ENCODE measurements around the gene TRPM3. TPM values are rescaled to one million over a fixed set of nuclear protein-coding genes. Genes with fewer than 3 reads are reported as not detected.
A peak's percentile ranks its signal among the peaks of the same experiment; 100 is the strongest.

The TRPM3 gene
- total RNA-seq, 1 donor from 2014 or later, result 0.35 TPM

DNA sequence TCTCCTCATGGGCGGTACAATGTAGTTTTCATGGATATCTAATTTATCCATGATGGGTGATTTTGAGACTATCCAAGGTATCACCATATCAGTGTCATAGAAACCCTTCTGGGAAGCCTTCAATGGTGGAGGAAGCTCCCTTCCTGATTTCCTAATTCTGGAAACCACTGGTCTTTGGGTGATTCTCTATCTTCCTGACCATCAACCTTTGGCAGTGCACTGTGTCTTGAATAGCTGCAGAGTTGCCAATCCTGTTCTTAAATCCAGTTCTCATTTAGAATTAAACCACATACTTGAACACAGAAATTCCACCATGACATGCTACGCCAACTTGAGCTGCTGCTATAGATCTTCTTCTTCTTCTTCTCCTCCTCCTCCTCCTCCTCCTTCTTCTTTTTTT is 545.3 kb downstream of the TRPM3 start:
- intact Hi-C loops (cut with DNase I), result loop anchor here (10.0 kb wide), 1 partner anchor 51 kb away; no protein-coding TSS in a partner anchor
- H3K9me3 ChIP-seq, result no peaks in the 10 kb centered on the region
- H3K4me1 ChIP-seq, result peaks cover 15% of the 10 kb centered on the region
- no peaks in the 10 kb centered on the region for H3K27me3 ChIP-seq
- H3K27ac ChIP-seq, result no peak overlapping the region
- no peaks in the 10 kb centered on the region for H3K36me3 ChIP-seq
- DNase-seq, result no peak
- TF ChIP-seq, protein P1, sequence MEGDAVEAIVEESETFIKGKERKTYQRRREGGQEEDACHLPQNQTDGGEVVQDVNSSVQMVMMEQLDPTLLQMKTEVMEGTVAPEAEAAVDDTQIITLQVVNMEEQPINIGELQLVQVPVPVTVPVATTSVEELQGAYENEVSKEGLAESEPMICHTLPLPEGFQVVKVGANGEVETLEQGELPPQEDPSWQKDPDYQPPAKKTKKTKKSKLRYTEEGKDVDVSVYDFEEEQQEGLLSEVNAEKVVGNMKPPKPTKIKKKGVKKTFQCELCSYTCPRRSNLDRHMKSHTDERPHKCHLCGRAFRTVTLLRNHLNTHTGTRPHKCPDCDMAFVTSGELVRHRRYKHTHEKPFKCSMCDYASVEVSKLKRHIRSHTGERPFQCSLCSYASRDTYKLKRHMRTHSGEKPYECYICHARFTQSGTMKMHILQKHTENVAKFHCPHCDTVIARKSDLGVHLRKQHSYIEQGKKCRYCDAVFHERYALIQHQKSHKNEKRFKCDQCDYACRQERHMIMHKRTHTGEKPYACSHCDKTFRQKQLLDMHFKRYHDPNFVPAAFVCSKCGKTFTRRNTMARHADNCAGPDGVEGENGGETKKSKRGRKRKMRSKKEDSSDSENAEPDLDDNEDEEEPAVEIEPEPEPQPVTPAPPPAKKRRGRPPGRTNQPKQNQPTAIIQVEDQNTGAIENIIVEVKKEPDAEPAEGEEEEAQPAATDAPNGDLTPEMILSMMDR (IDR thresholded peaks at IDR 0.05), result no peak
- H3K4me3 ChIP-seq, result no peak overlapping the region
- ATAC-seq, result no peak

DNA sequence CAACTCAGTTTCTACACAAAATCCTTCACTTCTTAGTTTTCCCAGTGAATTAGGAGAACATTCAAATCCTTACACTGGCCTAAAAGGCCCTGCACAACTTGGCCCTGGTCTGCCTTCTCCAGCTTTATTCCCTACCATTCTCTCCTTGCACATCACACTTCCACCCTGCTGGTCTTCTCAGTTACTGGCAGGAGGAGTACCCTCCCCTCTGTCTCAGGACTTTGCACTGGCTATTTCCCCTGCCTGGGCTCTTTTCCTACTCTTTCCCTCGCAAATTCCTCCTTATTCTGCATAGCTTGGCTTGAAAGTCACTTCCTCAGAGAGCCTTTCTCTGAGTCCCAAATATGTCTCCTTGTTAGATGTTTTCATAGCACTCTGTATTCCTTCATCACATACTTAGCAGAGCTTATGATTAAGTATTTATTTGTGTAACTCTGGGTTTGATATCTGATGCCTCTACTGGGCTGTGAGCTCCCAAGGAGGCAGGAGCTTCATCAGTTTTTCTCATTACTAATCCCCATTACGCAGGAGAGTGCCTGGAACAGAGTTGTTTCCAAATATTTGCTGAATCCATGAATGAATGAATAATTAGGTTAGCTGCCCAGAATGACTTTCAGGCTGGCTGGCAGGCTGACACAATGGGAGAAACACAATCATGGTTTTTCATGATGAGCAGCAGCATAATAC is 547.1 kb downstream of the TRPM3 start:
- no peak overlapping the region for H3K4me3 ChIP-seq
- no peaks in the 10 kb centered on the region for H3K9me3 ChIP-seq
- ATAC-seq (no peak), DNase-seq (no peak)
- H3K27ac ChIP-seq, result peak overlapping the region; percentile 43
- no peaks in the 10 kb centered on the region for H3K36me3 ChIP-seq
- peaks cover 11% of the 10 kb centered on the region for H3K4me1 ChIP-seq
- intact Hi-C loops (cut with DNase I), result loop anchor here (10.0 kb wide), 1 partner anchor 49 kb away; no protein-coding TSS in a partner anchor
- no peaks in the 10 kb centered on the region for H3K27me3 ChIP-seq
- TF ChIP-seq, protein P1 (IDR thresholded peaks at IDR 0.05), result no peak

DNA sequence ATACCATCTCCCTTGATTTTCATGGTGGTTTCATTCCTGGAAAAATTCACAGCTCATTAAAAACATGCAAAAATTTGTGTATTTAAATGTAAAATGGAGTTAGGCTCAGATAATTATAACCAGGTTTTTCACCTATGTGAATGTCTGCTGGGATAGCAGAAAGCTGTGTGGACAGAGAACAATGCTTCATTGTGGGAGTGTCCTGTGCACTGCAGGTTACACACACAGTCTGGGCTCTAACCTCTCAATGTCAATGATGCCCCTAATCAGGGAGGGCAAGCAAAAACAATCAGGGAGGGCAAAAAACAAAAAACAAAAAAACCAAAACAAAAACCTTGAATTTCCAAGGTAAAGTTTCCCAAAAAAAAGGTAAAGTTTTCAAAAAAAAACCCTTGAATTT is 548.1 kb downstream of the TRPM3 start:
- H3K4me1 ChIP-seq, result peaks cover 11% of the 10 kb centered on the region
- intact Hi-C loops (cut with DNase I), result loop anchor here (10.0 kb wide), 1 partner anchor 49 kb away; no protein-coding TSS in a partner anchor
- ATAC-seq, result no peak
- no peak overlapping the region for H3K27ac ChIP-seq
- no peaks in the 10 kb centered on the region for H3K27me3 ChIP-seq
- TF ChIP-seq, protein P1 (IDR thresholded peaks at IDR 0.05), result no peak
- DNase-seq, result no peak
- no peaks in the 10 kb centered on the region for H3K9me3 ChIP-seq
- no peak overlapping the region for H3K4me3 ChIP-seq
- no peaks in the 10 kb centered on the region for H3K36me3 ChIP-seq

DNA sequence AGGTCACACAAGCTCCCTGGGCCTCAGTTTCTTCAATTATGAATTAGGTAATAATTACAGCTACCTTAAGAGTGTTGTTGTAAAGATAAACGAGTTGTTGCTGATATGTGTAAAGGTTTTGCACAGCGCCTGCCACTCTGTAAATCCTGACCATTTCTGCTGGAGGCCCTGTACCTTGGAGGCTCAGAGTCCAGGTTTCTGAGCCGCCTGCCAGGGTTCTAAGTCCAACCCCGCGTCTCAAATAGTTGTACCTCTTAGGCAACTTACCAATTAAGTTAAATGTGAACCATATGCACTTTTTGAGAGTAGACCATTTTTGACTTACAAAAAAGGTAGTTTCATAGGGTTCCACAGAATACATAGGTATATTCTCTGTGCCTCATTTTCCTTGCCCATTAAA is 550.2 kb downstream of the TRPM3 start:
- no peak overlapping the region for H3K27ac ChIP-seq
- no peak for ATAC-seq
- peaks cover 7% of the 10 kb centered on the region for H3K4me1 ChIP-seq
- intact Hi-C loops (cut with DNase I), result loop anchor here (10.0 kb wide), 1 partner anchor 46 kb away; no protein-coding TSS in a partner anchor
- H3K9me3 ChIP-seq, result no peaks in the 10 kb centered on the region
- TF ChIP-seq, protein P1 (IDR thresholded peaks at IDR 0.05), result no peak
- H3K27me3 ChIP-seq, result no peaks in the 10 kb centered on the region
- no peak overlapping the region for H3K4me3 ChIP-seq
- no peaks in the 10 kb centered on the region for H3K36me3 ChIP-seq
- DNase-seq, result no peak

DNA sequence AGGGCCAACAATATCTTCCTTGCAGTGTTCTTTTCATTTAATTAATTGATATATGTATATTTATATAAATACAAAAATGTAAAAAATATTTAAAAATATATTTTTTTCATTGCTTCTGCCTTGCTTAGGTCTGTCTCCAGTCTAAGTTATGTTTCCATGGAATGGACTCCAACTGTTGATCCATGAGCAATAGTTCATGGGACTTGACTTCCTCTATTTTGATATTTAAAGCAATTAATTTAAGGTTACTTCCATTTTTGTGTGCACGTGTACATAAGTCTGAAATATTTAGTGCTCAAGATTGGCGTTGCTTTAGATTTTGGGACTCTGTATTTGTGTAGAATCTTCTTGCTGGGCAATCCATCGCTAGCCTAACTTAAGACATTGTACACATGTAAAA is 551.6 kb downstream of the TRPM3 start:
- no peaks in the 10 kb centered on the region for H3K36me3 ChIP-seq
- intact Hi-C loops (cut with DNase I), result loop anchor here (10.0 kb wide), 1 partner anchor 45 kb away; no protein-coding TSS in a partner anchor

More for the DNA sequence above, 551.6 kb downstream of the TRPM3 start:
- H3K27me3 ChIP-seq, result no peaks in the 10 kb centered on the region
- H3K9me3 ChIP-seq, result no peaks in the 10 kb centered on the region
- H3K4me3 ChIP-seq, result no peak overlapping the region
- peaks cover 4% of the 10 kb centered on the region for H3K4me1 ChIP-seq
- no peak for ATAC-seq
- TF ChIP-seq, protein P1 (IDR thresholded peaks at IDR 0.05), result no peak
- no peak overlapping the region for H3K27ac ChIP-seq
- no peak for DNase-seq

All from upper lobe of right lung (tissue), 1 donor.